H9 (cell line): ENCODE results near the gene TMEM145. TPM values are rescaled to one million over a fixed set of nuclear protein-coding genes. Genes with fewer than 3 reads are reported as not detected.

Experiments
- DNase-seq: peaks from one replicate; pipeline ENCODE4 v3.0.0-alpha.2; 2017
- H2AFZ ChIP-seq: one replicate; pipeline ENCODE4 v1.6.1; 2013; ENCODE audit warnings: mild to moderate bottlenecking, low read length, control low read depth, moderate library complexity
- H2AK5ac ChIP-seq: 2 replicates; pipeline ENCODE4 v1.6.1; 2013; ENCODE audit warnings: low read length, control low read depth, mixed read lengths; ENCODE audit not compliant: insufficient read length
- H2BK120ac ChIP-seq: one replicate; pipeline ENCODE4 v1.6.1; 2013; ENCODE audit warnings: low read depth, mild to moderate bottlenecking, low read length, control low read depth, inconsistent platforms; ENCODE audit not compliant: poor library complexity, severe bottlenecking
- H2BK12ac ChIP-seq: 2 replicates; pipeline ENCODE4 v1.6.1; 2013; ENCODE audit warnings: low read length, control low read depth, mixed read lengths, low read depth; ENCODE audit not compliant: insufficient read length
- H2BK15ac ChIP-seq: 2 replicates; pipeline ENCODE4 v1.6.1; 2013; ENCODE audit warnings: low read depth, low read length, control low read depth
- H2BK20ac ChIP-seq: one replicate; pipeline ENCODE4 v1.6.1; 2013; ENCODE audit warnings: low read depth, mild to moderate bottlenecking, low read length, control low read depth, inconsistent platforms; ENCODE audit not compliant: poor library complexity, severe bottlenecking
- H2BK5ac ChIP-seq: 2 replicates; pipeline ENCODE4 v1.6.1; 2013; ENCODE audit warnings: low read length, control low read depth, mixed read lengths; ENCODE audit not compliant: insufficient read length
- H3K14ac ChIP-seq: 2 replicates; pipeline ENCODE4 v1.6.1; 2013; ENCODE audit warnings: low read length, control low read depth; ENCODE audit not compliant: insufficient read depth
- H3K18ac ChIP-seq: 2 replicates; pipeline ENCODE4 v1.6.1; 2013; ENCODE audit warnings: low read depth, mild to moderate bottlenecking, mixed read lengths, low read length, control low read depth; ENCODE audit not compliant: insufficient read length
- H3K23ac ChIP-seq: 2 replicates; pipeline ENCODE4 v1.6.1; 2013; ENCODE audit warnings: low read length, control low read depth, mixed read lengths, low read depth; ENCODE audit not compliant: insufficient read length
- H3K23me2 ChIP-seq: 2 replicates; pipeline ENCODE4 v1.6.1; 2013; ENCODE audit warnings: low read depth, mild to moderate bottlenecking, mixed read lengths, low read length, control low read depth; ENCODE audit not compliant: insufficient read length, poor library complexity, severe bottlenecking
- H3K27ac ChIP-seq: 2 replicates; pipeline ENCODE4 v1.5.1; 2013; ENCODE audit warnings: low read length, control low read depth, mixed read lengths, low read depth; ENCODE audit not compliant: insufficient read length
- H3K27me3 ChIP-seq: 2 replicates; pipeline ENCODE4 v1.6.1; 2013; ENCODE audit warnings: low read length, control low read depth, inconsistent platforms; ENCODE audit not compliant: insufficient read depth
- H3K4ac ChIP-seq: 2 replicates; pipeline ENCODE4 v1.6.1; 2013; ENCODE audit warnings: low read depth, mild to moderate bottlenecking, control low read depth, inconsistent platforms, low read length, moderate library complexity
- H3K4me1 ChIP-seq: 2 replicates; pipeline ENCODE4 v1.6.1; 2013; ENCODE audit warnings: low read length, control low read depth, inconsistent platforms; ENCODE audit not compliant: insufficient read depth
- H3K4me2 ChIP-seq: 2 replicates; pipeline ENCODE4 v1.6.1; 2013; ENCODE audit warnings: low read length, control low read depth, mixed read lengths; ENCODE audit not compliant: insufficient read length, insufficient read depth
- H3K56ac ChIP-seq: 2 replicates; pipeline ENCODE4 v1.6.1; 2013; ENCODE audit warnings: low read depth, mild to moderate bottlenecking, mixed read lengths, low read length, control low read depth; ENCODE audit not compliant: insufficient read length
- H3K79me1 ChIP-seq: 2 replicates; pipeline ENCODE4 v1.6.1; 2013; ENCODE audit warnings: low read depth, mild to moderate bottlenecking, moderate library complexity, low read length, control low read depth, inconsistent platforms; ENCODE audit not compliant: insufficient read depth, poor library complexity, severe bottlenecking
- H3K79me2 ChIP-seq: 2 replicates; pipeline ENCODE4 v1.6.1; 2013; ENCODE audit warnings: low read length, control low read depth, inconsistent platforms; ENCODE audit not compliant: insufficient read depth
- H3K9ac ChIP-seq: 2 replicates; pipeline ENCODE4 v1.6.1; 2013; ENCODE audit warnings: low read length, control low read depth, mixed read lengths; ENCODE audit not compliant: insufficient read length; ENCODE audit errors: extremely low read depth
- H3K9me3 ChIP-seq: one replicate; pipeline ENCODE4 v1.6.1; 2013; ENCODE audit warnings: low read depth, low read length, inconsistent platforms; ENCODE audit not compliant: control insufficient read depth
- H3T11ph ChIP-seq: one replicate; pipeline ENCODE4 v1.6.1; 2013; ENCODE audit warnings: mild to moderate bottlenecking, low read length, control low read depth, inconsistent platforms
- H4K20me1 ChIP-seq: one replicate; pipeline ENCODE4 v1.6.1; 2013; ENCODE audit not compliant: control insufficient read depth, insufficient read length, insufficient read depth
- H4K5ac ChIP-seq: 2 replicates; pipeline ENCODE4 v1.6.1; 2013; ENCODE audit warnings: low read depth, mild to moderate bottlenecking, mixed read lengths, low read length, control low read depth; ENCODE audit not compliant: insufficient read length
- H4K8ac ChIP-seq: replicated peaks from 2 replicates; pipeline ENCODE4 v1.6.1; 2013; ENCODE audit warnings: low read length, control low read depth, mixed read lengths, low read depth; ENCODE audit not compliant: insufficient read length
- H4K91ac ChIP-seq: 2 replicates; pipeline ENCODE4 v1.6.1; 2013; ENCODE audit warnings: low read depth, mild to moderate bottlenecking, moderate library complexity, mixed read lengths, low read length, control low read depth; ENCODE audit not compliant: insufficient read length
- H3K27ac Mint-ChIP-seq, 3 experiments: 2 replicates in 2 of 3; 3 replicates in 1 of 3; pipeline ENCODE4 v1.8.0; 2020 to 2021; ENCODE audit warnings: mixed read lengths in 3 of 3, mild to moderate bottlenecking in 1 of 3, moderate library complexity in 1 of 3
- H3K27me3 Mint-ChIP-seq: 2 replicates; pipeline ENCODE4 v1.8.0; 2021; ENCODE audit warnings: low read depth, mild to moderate bottlenecking, moderate library complexity, mixed read lengths
- H3K36me3 Mint-ChIP-seq, 3 experiments: 2 replicates in 2 of 3; 3 replicates in 1 of 3; pipeline ENCODE4 v1.8.0; 2020 to 2021; ENCODE audit warnings: low read depth in 3 of 3, mixed read lengths in 3 of 3; ENCODE audit not compliant: insufficient read depth in 1 of 3
- H3K4me1 Mint-ChIP-seq, 2 experiments: 2 replicates each; pipeline ENCODE4 v1.8.0; 2020; ENCODE audit warnings: mixed read lengths in 2 of 2
- H3K4me3 Mint-ChIP-seq, 2 experiments: 2 replicates in 1 of 2; 3 replicates in 1 of 2; pipeline ENCODE4 v1.8.0; 2020 to 2021; ENCODE audit warnings: mild to moderate bottlenecking in 2 of 2, mixed read lengths in 2 of 2, moderate library complexity in 1 of 2
- H3K9me3 Mint-ChIP-seq, 2 experiments: 2 replicates in 1 of 2; 3 replicates in 1 of 2; pipeline ENCODE4 v1.8.0; 2020; ENCODE audit warnings: mild to moderate bottlenecking in 2 of 2, mixed read lengths in 2 of 2, moderate library complexity in 1 of 2
- CTCF ChIP-seq: fragments of 200-600 bp; sonication (generic); conservative IDR thresholded peaks from 3 replicates; pipeline ENCODE4 v1.8.0; 2021; ENCODE audit warnings: antibody characterized with exemption, mild to moderate bottlenecking
- WGBS: extraction: QIAGEN DNeasy Blood & Tissue Kit; methylation state at CpG from one replicate; pipeline ENCODE4 v1.1.7; 2013; ENCODE audit warnings: missing lambda C conversion rate, low lambda C conversion rate, mixed read lengths; ENCODE audit not compliant: insufficient read length; ENCODE audit errors: extremely low coverage; 5-methylcytosine and 5-hydroxymethylcytosine counted together
- total RNA-seq: library from RNA; stranded (reverse); gene quantifications from 2 replicates; pipeline ENCODE4 v1.2.1, GENCODE V29; 2021

The TMEM145 gene
- total RNA-seq, 1 experiment from 2014 or later: 4.5 TPM

- Mint-ChIP-seq H3K9me3 (peaks cover 8 to 9% of the 10 kb centered on the region in 2 experiments), H3K36me3 (peaks cover 37 to 41% (median 37%) of the 10 kb centered on the region in 3 experiments), H3K27ac (peak overlapping the region in 2 of 3 experiments; percentile 65 to 83; a peak in 2 of 7 replicates), H3K27me3 (peaks cover 1% of the 10 kb centered on the region; the same call in 1 of the 2 replicates), H3K4me3 (no peak overlapping the region), H3K4me1 (peaks cover 38 to 55% of the 10 kb centered on the region in 2 experiments)
- Histone ChIP-seq H3K56ac (no peak overlapping the region), H3K23me2 (peaks cover 3% of the 10 kb centered on the region), H2BK12ac (no peak overlapping the region), H2BK15ac (no peak overlapping the region), H3K4me1 (peaks cover 5% of the 10 kb centered on the region; the same call in 1 of the 2 replicates), H4K91ac (no peak overlapping the region), H4K20me1 (no peaks in the 10 kb centered on the region), H3K4ac (no peak overlapping the region), H4K5ac (no peak overlapping the region), H3K23ac (no peak overlapping the region), H3K18ac (no peak overlapping the region), H2BK5ac (no peak overlapping the region), H3K79me1 (no peaks in the 10 kb centered on the region), H3K14ac (no peak overlapping the region), H2BK20ac (no peak overlapping the region), H3K9ac (no peak overlapping the region), H4K8ac (no peak overlapping the region), H2BK120ac (no peak overlapping the region), H3K4me2 (no peak overlapping the region), H2AK5ac (no peak overlapping the region), H3T11ph (no peak overlapping the region), H2AFZ (no peak overlapping the region), H3K27me3 (no peaks in the 10 kb centered on the region), H3K9me3 (peaks cover 6% of the 10 kb centered on the region), H3K27ac (no peak overlapping the region), H3K79me2 (no peaks in the 10 kb centered on the region)
- no peak for TF ChIP-seq CTCF
- WGBS: no CpG with 5 or more reads among the region's 1 CpG
- DNase-seq: no peak
Observed at GRCh38 chr19:42366673-42367072, 53.6 kb downstream of the TMEM145 start.
